GM21360 (cell line): Measurements from ENCODE around the gene TBC1D8.
A peak's percentile ranks its signal among the peaks of the same experiment; 100 is the strongest.

Source experiments
- ATAC-seq: cut with Tn5 transposase; IDR thresholded peaks from one replicate; pipeline ENCODE4 v1.9.1; 2021; ENCODE audit warnings: mild to moderate bottlenecking, moderate library complexity; ENCODE audit not compliant: unreplicated experiment

The TBC1D8 gene

GRCh38 chr2:101162561-101163330 lies 11.6 kb upstream of the TBC1D8 start:
- ATAC-seq: no peak

- ATAC-seq: no peak
These were observed 10.5 kb upstream of the TBC1D8 start for GRCh38 chr2:101161658-101162057.

- ATAC-seq: no peak
These were observed 9.3 kb upstream of the TBC1D8 start for GRCh38 chr2:101160454-101160853.

GRCh38 chr2:101159526-101159925 lies 8.3 kb upstream of the TBC1D8 start:
- ATAC-seq: no peak

- no peak for ATAC-seq
These were observed 6.1 kb upstream of the TBC1D8 start for GRCh38 chr2:101157272-101157671.

GRCh38 chr2:101153787-101154186 lies 2.6 kb upstream of the TBC1D8 start:
- ATAC-seq: no peak

- ATAC-seq: no peak
These were observed 2.0 kb upstream of the TBC1D8 start for GRCh38 chr2:101153077-101153707.

- ATAC-seq: peak; percentile 62
These were observed 1.3 kb upstream of the TBC1D8 start for GRCh38 chr2:101152272-101153076.

- ATAC-seq: no peak
These were observed 683 bp upstream of the TBC1D8 start for GRCh38 chr2:101151859-101152271.

- ATAC-seq: peak; percentile 26
These were observed 656 bp downstream of the TBC1D8 start for GRCh38 chr2:101150306-101151145.

- no peak for ATAC-seq
These were observed 1.7 kb downstream of the TBC1D8 start for GRCh38 chr2:101149241-101150192.

- ATAC-seq: no peak
These were observed 2.4 kb downstream of the TBC1D8 start for GRCh38 chr2:101148777-101149176.

- no peak for ATAC-seq
These were observed 3.2 kb downstream of the TBC1D8 start for GRCh38 chr2:101147971-101148370.

GRCh38 chr2:101147062-101147461 lies 4.1 kb downstream of the TBC1D8 start:
- no peak for ATAC-seq

- no peak for ATAC-seq
These were observed 4.6 kb downstream of the TBC1D8 start for GRCh38 chr2:101146535-101146934.

GRCh38 chr2:101145406-101145805 lies 5.8 kb downstream of the TBC1D8 start:
- no peak for ATAC-seq

GRCh38 chr2:101142163-101142562 lies 9.0 kb downstream of the TBC1D8 start:
- ATAC-seq: no peak

- ATAC-seq: no peak
These were observed 10.1 kb downstream of the TBC1D8 start for GRCh38 chr2:101140978-101141655.

GRCh38 chr2:101140237-101140636 lies 10.9 kb downstream of the TBC1D8 start:
- ATAC-seq: no peak
